NK-92 (cell line): ENCODE measurements around the gene ESPNL.

Experiments used
- DNase-seq: peaks from one replicate; lab custom pipeline; 2025; ENCODE audit not compliant: unreplicated experiment; lab: John Stamatoyannopoulos, UW

The ESPNL gene

GRCh38 chr2:238128061-238128440 lies 27.9 kb downstream of the ESPNL start:
- DNase-seq, result no peak

DNA sequence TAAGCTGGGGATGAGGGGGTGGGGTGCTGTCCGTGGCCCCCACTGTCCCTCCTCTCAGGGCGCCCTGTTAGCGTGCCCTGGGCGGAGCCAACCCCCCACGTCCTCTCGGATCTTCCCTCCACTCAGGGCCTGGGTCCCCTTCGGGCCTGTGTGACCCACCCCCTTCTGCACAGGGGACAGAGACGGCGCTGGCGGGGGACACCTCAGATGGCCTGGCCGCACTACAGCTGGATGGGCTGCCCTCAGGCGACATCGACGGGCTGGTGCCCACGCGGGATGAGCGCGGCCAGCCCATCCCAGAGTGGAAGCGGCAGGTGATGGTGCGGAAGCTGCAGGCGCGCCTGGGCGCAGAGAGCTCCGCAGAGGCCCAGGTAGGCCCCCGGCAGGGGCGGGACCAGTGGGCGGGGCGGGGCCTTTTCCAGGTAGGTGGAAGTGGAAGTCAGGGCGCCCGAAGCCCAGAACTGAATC lies 28.4 kb downstream of the ESPNL start:
- DNase-seq, result no peak

GRCh38 chr2:238129166-238130010 lies 29.2 kb downstream of the ESPNL start:
- no peak for DNase-seq

GRCh38 chr2:238130111-238130695 lies 30.1 kb downstream of the ESPNL start:
- DNase-seq, result no peak

GRCh38 chr2:238130696-238131628 lies 30.8 kb downstream of the ESPNL start:
- no peak for DNase-seq

GRCh38 chr2:238131761-238132462 lies 31.8 kb downstream of the ESPNL start:
- DNase-seq, result no peak

DNA sequence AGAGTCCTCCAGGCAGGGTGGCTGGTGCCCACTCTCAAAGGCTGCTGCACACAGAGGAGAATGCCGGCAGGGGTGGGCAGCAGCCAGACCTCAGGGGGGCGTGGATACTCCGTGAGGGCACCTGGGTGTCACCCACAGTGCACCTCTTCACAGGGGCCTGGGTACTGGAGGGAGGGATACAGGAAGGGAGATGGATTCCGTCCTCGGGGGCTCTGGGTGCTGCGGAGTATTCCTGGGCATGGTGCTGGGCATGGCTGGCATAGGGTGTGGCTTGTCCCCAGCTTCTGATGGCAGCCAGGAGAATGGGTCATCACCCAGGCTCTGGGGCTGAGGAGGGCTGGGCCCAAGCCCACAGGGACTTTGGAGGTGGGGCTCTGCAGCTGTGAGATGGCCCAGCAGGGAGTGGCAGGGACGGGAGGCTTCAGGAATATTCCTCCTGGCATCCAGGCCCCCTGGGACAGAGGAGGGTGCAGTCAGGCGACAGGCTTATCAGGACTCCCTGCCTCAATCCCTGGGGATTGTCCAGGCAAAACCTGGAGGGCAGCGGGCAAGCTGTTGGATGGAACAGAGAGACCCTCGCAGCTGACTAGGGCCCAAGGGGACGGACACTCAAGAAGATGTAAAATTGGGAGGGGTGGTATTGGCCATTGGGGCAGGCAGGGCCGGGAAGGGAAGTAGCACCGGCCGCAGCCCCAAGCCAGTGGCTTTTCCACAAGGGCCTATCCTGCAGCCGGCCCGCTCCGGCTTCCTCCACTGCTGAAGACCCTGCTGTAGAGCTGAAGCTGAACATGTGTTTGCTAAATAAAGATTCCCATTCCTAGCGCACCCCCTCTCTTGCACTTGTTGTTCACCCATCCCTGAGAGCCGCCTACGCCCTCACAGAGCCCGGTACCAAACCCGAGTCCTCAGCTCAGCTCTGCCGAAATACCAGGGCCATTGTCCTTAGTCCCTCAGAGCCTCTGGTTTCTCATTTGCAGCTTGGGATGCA lies 32.6 kb downstream of the ESPNL start:
- no peak for DNase-seq

GRCh38 chr2:238133499-238134392 lies 33.6 kb downstream of the ESPNL start:
- DNase-seq, result no peak

- no peak for DNase-seq
These were observed 34.2 kb downstream of the ESPNL start for GRCh38 chr2:238134393-238134785.

GRCh38 chr2:238135601-238136150 lies 35.5 kb downstream of the ESPNL start:
- DNase-seq, result no peak

- DNase-seq, result no peak
These were observed 36.8 kb downstream of the ESPNL start for GRCh38 chr2:238136820-238137537.

GRCh38 chr2:238137885-238138284 lies 37.7 kb downstream of the ESPNL start:
- no peak for DNase-seq

- DNase-seq, result no peak
These were observed 38.4 kb downstream of the ESPNL start, which contains the start of gene KLHL30 for GRCh38 chr2:238138331-238139195. Gene KLHL30 (plus strand): TSS chr2:238138668. CDS start chr2:238140755, 2,087 bp downstream.

- DNase-seq, result no peak
These were observed 39.3 kb downstream of the ESPNL start for GRCh38 chr2:238139196-238140039.

DNA sequence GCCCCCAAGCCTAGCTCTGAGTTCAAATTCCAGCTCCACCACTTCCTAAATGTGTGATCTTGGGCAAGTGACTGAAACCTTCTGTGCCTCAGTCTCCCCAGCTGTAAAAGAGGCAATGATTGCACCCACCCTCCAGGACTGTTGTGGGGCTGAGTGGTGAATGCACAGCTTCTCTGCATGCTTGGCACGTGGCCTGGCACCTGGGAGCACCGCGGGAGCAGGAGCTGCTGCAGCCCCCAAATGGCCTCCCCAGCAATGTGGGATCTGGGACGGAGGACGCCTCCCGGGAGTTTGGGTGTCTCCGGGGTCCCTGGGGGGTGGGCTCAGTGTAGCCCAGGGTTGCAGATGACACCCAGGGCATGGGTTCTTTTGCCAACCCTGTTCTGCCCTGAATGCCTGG lies 39.9 kb downstream of the ESPNL start:
- no peak for DNase-seq
